ENCODE measurements around the gene KCTD19.
"Not testable (repeated sequence)": the region's sequence is repeated elsewhere in the genome, so short reads cannot be mapped to it uniquely, and the experiment has no call there.

KCTD19 gene

DNA sequence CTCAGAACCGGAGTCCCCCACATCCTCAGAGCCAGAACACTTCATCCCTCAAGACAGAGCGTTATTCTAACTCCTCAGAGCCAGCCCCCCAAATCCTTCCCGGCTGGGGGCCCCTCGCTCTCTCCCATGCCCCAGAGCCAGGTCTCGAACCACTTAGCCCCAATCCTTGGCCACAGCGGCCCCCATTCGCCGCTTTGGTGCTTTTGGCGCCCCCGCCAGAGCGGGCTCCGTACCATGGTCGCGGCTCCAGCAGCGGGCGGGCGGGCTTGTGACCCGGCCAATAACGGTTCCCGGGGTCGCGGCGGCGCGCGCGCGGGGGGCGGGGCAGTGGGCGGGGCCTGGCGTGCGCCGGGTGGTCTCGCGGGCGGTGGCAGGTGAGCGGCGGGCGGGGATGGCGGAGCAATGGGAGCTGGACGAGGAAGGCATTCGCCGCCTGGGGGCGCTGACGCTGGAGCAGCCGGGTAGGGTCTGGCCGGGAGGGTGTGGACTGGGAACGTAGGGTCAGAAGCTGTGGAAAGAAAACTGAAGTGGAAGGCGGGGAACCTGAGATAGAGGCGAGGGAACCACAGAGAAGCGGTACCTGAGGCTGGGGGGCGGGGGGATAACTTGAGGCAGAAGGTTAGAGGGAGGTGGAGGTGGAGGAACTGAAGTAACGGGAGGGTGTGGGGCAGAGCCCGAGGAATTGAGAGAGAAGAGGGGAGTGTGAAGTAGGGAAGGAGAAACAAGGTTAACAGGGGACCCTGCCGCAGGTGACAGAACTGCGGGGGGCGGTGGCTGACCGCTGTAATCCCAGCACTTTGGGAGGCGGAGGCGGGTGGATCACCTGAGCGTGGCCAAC lies at the start of gene KCTD19, which contains the start of gene LRRC36:
Gene KCTD19, minus strand, starts transcription at position 270 of the 838 bp plus-strand sequence. Its CDS starts 34 bp downstream, at position 236.
Gene LRRC36, plus strand, starts transcription at position 344 of the 838 bp plus-strand sequence. Its CDS starts 48 bp downstream, at position 392.
- no peak for DNase-seq

DNA sequence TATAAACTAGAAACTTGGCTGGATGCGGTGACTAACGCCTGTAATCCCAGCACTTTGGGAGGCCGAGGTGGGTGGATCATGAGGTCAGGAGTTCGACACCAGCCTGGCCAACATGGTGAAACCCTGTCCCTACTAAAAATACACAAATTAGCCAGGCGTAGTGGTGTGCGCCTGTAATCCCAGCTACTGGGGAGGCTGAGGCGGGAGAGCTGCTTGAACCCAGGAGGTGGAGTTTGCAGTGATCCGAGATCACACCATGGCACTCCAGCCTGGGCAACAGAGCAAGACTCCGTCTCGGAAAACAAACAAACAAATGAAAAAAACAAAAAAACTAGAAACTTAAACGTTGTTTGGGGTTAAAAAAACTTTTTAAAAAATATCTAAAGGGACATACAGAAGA lies 49.5 kb upstream of the KCTD19 start:
- DNase-seq: not testable (repeated sequence)

DNA sequence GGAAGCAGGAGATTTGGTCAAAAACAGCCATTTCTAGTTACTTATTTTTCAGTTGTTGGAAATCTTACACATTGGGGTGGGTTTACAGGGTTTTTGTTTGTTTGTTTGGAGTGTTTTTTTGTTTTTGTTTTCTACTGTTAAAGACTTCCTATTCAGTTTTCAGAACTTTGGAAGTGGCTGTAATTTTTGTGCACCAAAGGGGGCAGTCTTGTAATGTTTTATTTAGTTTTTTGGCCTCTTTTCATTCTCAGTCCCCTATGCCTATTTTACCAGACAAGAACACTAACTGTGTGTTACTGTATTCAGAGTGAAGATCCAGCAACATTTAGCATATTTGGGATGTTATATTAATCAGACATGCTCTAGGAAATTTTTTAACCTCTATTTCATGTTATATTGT lies 46.1 kb upstream of the KCTD19 start:
- DNase-seq: peak; percentile 51

DNA sequence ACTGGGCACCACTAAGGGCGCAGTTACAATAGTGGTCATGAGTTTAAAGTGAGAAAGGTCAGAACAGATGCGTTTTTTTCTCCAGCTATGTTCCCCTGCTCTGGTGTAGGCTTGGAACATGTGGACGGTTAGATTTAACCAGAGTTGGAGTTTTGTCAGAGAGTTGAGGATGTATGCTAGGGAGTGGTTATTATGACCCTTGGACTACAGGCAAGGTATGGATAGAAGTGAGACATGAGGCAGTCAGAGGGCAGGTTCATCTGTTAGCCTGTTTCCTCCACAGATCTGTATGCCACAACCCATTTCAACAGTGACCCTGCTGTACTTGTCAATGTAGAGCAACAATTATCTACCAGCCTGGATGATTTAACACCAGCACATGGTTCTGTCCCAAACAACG lies 44.1 kb upstream of the KCTD19 start:
- DNase-seq: no peak

DNA sequence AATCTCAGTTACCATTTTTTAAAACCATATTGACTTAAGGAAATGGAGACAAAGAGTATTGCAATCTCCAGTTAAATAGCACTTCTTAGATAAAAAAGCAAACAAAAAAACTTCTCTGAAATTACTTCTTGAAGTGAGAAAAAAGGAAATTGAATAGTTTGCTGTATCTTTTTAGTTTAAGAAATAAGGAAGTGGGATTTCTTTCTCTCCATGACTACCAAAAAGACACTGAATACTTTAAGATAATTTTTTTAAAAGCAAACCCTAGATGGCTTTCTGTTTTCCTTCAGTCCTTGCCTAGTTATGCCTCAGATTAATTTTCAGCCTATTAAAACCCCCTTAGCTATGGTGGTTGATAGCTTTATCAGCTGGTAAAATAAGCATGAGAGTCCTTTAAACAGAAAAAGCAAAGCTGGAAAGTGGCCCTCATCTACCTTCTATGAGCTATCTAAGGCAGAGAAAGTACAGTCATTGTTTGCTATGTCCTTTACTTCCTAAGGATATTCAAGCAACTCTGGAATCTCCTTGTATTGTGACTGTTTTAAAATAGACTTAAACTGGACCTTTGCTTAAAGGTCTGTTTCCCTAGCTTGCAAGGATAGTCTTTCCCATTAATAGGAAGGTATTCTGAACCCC lies 38.2 kb upstream of the KCTD19 start:
- DNase-seq: peak; percentile 40

DNA sequence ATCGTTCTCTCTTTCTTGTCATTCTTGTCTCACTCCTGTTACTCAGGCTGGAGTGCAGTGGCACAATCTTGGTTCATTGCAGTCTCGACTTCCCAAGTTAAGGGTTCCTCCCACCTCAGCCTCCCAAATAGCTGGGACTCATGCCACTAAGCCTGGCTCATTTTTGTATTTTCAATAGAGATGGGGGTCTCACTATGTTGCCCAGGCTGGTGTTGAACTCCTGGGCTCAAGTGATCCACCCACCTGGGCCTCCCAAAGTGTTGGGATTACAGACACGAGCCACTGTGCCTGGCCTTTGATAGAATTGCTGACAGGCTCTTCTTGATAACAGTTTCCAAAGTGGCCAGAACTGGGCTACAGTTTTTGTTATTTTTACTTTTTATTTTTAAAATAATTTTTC lies 34.5 kb upstream of the KCTD19 start:
- no peak for DNase-seq

DNA sequence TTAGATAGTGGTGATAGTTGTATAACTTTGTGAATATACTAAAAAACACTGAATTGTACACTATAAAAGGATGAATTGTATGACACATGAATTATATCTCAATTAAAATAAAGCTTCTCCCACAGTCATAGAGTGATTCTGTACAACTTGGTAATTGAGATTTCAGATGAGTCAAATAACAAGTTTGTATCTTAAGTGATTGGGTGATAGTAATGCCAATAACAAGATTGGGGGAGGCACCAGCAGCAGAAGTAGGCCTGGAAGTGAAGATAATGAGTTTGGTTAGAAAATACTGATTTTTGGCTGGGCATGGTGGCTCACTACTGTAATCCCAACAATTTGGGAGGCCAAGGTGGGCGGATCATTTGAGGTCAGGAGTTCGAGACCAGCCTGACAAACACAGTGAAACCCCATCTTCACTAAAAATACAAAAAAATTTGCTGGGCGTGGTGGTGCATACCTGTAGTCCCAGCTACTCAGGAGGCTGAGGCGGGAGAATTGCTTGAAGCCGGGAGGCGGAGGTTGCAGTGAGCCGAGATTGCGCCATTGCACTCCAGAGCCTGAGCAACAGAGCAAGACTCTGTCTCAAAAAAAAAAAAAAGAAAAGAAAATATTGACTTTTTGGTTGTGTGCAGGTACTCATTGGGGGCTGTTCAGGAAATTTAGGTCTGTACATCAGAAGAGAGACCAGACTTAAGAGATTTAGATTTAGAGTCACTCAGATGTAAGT lies 33.2 kb upstream of the KCTD19 start:
- DNase-seq: not testable (repeated sequence)

DNA sequence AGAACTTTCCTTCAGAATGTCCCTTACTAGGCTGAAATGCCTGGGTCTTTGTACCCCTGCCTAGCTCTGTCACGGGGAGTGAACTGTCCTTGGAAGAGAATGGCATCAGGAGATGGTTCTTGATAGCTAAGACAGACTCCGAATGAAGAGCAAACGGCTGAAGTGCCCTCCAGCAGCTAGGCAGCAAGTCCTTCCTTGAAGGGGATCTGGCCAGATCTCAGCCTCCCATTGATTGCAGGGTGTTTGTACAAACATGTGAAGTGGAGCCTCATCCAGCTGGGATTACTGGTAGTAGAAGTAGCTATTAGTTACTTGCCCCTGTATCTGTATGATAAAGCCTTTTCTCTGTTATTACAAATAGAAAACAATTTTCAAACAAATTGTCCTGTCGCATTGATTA lies 31.0 kb upstream of the KCTD19 start:
- no peak for DNase-seq

DNA sequence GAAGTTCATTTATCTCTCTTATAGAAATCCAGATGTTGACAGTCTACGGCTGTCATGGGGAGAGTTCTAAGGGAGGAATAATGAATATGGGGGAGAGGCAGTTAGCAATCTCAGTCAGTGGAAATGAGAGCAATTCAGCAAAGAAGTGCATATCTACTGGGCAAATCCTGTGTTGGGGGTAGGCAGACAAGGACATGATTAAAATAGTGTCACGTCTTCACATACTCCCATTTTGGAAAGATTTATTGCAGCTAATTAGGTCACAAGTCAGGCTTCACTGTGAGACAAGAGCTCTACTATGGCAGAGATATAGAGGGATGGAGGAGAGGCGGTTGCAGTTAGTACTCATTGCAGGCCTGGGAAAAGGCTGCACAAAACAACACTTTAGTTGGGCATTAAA lies 29.9 kb upstream of the KCTD19 start:
- DNase-seq: no peak

DNA sequence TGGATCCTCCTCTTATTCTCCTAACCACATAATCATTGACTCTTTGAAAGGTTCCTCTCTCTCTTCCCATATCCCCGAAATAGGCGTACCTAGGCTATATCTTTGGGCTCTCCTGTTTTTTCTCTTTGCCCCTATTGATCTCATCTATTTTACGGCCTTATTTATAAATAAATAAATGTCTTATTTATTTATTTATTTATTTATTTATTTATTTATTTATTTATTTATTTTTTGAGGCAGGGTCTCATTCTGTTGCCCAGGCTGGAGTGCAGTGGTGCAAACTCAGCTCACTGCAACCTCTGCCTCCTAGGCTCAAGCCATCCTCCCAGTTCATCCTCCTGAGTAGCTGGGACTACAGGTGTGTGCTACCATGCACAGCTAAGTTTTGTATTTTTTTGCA lies 25.9 kb upstream of the KCTD19 start:
- DNase-seq: not testable (repeated sequence)

DNA sequence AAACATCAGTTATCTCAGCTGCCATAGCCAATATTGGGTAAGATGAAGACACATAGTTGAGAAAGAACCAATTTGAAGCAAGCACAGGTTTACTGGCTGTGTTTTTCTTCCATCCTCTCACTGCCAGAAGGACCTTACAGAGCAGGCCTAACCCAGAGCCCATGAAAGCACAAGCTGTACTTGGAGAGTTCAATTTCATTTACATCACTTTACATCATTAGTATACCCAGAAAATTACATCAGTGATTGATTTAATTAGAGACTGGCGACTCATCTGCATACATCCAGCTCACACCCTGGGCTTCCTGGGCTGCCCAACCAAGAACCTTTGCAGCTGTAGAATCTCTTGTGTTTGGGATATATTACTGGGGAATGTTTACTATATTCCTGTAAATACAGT lies 23.8 kb upstream of the KCTD19 start:
- no peak for DNase-seq

DNA sequence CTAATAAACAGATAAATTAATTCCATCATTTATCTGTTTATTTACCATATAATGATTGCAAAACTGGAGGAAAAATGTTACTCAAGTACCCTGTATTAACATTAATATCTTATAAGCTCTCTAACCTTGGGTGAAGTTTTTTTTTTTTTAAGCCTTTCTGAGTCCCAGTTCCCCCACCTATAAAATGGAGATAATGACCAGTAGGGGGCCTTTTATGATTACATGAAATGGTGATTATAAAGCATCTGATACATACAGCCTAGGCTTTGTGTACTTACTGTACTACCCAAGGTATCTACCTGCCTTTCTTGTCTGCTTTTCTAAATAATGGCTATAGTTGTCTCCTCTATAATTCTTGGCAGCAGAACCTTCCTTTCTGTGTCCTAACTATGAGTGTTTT lies 22.6 kb upstream of the KCTD19 start:
- peak; percentile 56 for DNase-seq

DNA sequence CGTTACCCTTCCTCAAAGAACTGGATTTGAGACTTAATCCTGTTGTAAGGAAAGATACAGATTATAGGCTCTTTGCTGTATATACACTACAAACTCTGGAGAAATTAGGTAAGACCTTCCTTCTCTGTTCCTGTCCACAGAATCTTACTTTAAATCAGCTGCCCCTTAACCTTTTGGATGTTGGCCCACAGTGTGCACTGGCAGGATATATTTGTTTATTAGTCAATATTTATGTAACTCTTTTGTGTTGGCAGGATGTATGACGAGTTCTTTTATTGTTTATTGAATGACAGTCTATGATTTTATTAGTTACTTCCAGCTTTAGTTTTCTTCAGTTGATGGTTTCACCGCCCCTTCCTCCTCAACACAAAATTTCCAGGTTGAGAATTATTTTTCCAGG lies 19.8 kb upstream of the KCTD19 start:
- DNase-seq: no peak

DNA sequence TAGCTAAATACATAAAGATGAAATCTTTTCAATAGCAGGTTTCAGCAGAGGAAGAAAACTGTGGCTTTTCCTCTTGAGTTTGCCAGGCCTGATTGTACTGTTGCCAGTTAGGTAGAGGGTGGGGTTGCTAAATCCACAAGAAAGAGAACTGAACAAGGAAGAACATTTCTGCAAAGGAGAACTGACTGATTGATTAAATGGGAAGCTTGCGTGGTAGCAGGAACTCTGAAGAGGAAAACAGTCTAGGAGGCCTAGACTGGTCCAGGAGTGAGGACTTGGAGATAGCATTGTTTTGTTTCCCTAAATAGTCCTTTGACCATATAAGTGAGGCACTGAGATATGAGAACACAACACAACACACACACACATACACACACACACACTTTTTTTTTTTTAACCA lies 18.9 kb upstream of the KCTD19 start:
- peak; percentile 7 for DNase-seq

DNA sequence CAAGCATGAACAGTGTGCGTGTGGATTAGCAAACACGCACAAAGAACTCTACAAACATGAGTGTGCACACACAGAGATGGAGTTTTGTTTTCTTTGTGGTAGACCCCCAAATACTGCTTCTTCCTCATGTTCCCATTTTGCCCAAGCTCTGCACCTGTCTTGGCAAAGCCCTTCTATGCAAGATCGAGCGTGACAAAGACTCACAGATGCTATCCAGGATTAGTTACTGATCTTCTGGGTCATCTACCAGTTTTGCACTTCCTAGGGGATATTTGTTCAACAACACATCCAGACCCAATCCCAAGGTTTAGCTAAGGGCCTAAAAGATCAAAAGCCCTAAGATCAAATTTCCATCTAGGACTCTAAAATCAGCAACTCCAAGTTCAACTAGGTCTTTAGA lies 16.1 kb upstream of the KCTD19 start:
- DNase-seq: no peak

DNA sequence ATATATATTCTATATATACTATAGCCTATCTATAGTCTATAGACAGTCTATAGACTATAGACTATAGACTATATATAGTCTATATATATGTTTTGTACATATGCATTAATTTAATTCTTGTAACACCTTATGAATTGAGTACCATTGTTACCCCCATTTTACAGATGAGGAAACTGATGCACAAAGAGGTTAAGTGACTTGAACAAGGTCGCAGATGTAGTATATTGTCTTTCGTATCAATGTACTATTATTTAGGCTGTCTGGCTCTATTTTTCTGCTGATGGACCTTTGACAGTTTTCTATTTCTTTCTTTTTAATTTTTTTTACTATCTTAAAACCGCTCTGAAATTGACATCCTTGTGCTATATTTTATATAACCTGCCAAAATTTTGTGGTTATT lies 14.7 kb upstream of the KCTD19 start:
- DNase-seq: no peak

DNA sequence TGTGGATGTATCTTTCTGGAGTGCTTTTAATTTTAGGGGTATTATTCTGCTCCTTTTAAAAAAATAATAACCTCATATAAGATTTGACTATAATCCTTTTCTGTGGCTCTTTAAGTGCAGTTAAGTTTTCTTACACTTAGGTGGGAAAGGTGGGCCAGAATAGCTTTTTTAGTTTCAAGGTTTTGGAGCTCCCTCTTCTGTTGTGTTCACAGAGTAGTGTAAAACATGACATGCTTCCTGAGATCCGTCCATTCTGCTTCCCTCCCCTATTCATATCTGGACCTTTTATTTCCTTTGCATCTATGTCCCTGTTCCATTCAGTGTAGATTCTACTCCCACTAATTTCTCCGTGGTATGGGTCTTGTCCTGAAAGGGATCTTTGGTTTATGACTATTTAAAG lies 12.9 kb upstream of the KCTD19 start:
- DNase-seq: peak; percentile 7

DNA sequence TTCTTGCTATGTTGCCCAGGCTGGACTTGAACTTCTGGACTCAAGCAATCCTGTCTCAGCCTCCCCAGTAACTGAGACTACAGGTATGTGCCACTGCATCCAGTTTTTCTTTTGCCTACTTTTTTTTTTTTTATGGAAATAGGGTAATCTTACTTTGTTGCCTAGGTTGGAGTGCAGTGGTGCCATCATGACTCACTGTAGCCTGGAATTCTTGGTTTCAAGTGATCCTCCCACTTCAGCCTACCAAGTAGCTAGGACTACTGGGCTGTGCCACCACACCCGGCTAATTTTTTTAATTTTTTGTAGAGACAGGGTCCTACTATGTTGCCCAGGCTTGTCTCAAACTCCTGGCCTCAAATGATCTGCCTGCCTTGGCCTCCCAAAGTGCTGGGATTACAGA lies 10.1 kb upstream of the KCTD19 start:
- DNase-seq: no peak

DNA sequence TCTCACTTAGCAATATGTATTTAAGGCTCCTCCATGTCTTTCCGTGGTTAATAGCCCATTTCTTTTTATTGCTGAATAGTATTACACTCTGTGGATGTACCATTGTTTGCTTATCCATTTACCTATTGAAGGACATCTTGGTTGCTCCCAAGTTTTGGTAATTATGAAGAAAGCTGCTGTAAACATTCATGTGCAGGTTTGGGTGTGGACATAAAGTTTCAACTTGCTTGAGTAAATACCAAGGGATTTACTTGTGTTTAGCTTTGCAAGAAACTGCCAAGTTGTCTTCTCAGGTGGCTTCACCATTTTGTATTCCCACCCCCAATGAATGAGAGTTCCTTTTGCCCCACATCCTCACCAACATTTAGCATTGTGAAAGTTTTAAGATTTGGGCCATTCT lies 9.6 kb upstream of the KCTD19 start:
- DNase-seq: no peak

DNA sequence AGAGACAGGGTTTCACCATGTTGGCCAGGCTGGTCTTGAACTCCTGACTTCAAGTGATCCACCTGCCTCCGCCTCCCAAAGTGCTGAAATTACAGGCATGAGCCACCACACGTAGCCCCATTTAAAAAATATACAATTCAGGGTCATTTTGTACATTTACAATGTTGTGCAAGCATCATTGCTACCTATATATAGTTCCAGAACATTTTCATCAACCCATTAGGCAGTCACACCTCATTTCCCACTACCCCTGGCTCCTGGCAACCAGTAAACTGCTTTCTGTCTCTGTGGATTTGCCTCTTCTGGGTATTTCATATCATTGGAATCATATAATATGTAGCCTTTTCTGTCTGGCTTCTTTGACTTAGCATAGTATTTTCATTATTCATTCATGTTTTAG lies 6.8 kb upstream of the KCTD19 start:
- DNase-seq: no peak

DNA sequence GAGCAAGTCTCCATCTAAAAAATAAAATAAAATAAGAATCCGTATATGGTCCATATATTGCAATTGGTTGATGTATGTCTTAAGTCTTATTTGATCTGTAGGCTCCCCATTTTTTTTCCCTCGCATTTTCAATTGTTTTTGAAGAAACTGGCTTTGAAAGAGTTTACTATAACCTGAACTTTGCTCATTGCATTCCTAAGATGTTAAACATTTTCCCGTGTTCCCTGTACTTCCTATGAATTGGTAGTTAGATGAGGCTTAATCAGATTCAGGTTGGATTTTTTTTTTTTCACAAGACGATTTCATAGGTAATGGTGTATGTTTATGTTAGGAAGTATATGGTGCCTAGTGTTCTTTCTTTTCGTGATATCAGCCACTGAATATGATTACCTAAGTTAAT lies 3.4 kb upstream of the KCTD19 start:
- no peak for DNase-seq

DNA sequence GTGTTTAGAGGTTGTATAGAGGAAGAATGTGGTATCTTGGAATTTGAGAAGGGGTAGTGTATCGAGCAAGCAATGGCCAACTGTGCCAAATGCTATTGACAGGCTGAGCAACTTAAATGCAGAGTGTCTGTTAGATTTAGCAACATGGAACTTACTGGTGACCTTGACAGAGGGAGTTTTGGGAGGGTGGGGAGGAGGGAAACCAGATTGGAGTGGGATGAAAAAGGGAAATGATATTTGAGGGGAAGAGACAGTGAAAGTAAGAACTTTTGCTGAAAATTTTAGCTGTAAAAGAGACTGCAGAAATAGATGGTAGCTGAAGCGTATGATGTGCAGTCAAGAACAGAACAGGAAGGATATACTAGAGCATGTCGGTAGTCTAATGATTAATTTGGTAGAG lies 1.2 kb upstream of the KCTD19 start:
- DNase-seq: peak; percentile 61

DNA sequence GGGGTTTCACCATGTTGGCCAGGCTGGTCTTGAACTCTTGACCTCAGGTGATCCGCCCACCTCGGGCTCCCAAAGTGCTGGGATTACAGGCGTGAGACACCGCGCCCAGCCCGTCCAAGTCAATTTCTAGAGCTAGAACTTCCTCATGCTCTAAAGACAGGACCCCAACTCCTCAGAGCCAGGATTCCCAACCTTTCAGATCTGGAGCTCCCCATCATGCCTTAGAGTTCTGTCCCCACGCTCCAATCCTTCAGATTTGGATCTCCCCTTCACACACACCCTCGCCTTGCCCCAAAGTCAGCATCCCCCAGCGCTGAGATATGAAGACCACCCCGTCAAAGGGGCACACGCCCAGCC lies 448 bp downstream of the KCTD19 start:
- no peak for DNase-seq

DNA sequence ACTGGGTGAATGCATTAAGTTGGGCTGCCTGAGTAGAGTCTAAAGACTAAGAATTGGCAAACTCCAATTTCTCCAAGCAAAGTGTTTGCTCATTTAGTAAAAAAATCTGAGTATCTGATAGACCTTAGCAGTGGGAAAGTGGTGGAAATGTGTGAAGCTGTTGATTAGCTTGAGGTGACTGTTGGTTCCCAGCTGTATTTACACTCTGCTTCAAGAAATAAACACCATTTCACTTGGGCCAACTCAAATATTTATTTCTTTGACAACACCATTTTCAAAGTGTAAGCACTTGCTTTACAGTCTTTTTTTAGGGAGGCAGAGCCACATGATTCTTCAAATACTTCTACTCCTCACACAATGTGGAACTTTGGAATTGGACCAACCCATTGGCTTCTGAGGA lies 8.7 kb downstream of the KCTD19 start:
- DNase-seq: no peak
